GM19463 (cell line): ENCODE results near the gene PLA2G6.

Experiments used
- ATAC-seq: cut with Tn5 transposase; IDR thresholded peaks from one replicate; pipeline ENCODE4 v1.9.1; 2021; ENCODE audit warnings: mild to moderate bottlenecking, moderate library complexity; ENCODE audit not compliant: unreplicated experiment

Gene PLA2G6, protein sequence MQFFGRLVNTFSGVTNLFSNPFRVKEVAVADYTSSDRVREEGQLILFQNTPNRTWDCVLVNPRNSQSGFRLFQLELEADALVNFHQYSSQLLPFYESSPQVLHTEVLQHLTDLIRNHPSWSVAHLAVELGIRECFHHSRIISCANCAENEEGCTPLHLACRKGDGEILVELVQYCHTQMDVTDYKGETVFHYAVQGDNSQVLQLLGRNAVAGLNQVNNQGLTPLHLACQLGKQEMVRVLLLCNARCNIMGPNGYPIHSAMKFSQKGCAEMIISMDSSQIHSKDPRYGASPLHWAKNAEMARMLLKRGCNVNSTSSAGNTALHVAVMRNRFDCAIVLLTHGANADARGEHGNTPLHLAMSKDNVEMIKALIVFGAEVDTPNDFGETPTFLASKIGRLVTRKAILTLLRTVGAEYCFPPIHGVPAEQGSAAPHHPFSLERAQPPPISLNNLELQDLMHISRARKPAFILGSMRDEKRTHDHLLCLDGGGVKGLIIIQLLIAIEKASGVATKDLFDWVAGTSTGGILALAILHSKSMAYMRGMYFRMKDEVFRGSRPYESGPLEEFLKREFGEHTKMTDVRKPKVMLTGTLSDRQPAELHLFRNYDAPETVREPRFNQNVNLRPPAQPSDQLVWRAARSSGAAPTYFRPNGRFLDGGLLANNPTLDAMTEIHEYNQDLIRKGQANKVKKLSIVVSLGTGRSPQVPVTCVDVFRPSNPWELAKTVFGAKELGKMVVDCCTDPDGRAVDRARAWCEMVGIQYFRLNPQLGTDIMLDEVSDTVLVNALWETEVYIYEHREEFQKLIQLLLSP

DNA sequence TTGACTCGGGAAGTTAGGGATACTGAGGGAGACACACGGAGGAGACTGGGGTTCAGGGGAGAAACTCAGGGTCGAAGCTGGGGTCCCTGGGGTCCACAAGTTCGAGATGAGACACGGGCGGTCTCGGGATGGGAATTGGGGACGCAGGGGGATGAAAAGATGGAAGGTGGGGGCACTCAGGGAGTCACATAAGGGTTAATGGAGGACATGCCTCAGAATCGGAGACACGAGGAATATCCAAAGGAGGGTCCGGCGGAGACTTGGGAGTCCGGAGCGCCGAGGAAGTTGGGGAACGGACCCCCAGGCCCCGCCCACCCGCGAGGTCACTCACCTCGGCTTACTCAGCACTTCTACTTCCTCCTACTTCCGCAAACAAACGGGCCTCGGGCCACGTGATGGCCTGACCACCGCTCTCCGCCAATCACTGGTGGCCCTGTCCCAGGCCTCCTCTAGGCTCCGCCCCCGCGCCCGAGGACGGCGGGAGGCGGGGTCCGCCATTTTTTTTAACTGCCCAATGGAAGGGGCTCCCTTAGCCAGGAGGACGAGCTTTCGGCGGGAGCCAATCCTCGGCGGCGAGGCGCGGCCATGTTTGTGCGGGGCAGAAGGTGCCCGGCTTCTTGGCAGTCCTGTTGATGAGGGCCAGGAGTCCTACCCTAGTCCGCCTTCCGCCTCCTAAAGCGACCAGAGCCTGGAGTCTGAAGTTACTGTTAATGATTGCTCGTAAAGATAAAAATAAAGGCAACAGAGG is at the start of gene PLA2G6:
Gene PLA2G6, minus strand, starts transcription at position 378 of the 748 bp plus-strand sequence. CDS start 12,404 bp downstream, outside the sequence.
- peak; percentile 87 for ATAC-seq

DNA sequence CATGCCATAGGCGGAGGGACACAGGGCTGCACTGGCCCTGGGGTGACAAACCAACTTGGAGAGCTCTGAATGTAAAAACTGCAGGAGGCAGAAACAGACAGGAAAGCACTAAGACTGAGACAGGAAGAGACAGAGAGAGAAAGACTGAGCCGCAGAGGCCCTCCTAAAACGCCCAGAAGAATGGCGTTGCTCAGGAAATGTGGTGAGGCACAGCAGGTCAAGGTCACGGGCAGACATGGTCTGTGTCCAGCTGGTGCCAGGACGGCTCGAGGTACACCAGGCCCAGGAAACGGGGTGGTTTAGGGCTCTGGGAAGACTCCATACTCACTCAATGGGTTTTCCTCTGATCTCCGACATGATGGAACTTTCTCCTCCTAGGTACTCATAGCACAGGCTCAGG is 49.3 kb upstream of the PLA2G6 start:
- ATAC-seq: no peak

DNA sequence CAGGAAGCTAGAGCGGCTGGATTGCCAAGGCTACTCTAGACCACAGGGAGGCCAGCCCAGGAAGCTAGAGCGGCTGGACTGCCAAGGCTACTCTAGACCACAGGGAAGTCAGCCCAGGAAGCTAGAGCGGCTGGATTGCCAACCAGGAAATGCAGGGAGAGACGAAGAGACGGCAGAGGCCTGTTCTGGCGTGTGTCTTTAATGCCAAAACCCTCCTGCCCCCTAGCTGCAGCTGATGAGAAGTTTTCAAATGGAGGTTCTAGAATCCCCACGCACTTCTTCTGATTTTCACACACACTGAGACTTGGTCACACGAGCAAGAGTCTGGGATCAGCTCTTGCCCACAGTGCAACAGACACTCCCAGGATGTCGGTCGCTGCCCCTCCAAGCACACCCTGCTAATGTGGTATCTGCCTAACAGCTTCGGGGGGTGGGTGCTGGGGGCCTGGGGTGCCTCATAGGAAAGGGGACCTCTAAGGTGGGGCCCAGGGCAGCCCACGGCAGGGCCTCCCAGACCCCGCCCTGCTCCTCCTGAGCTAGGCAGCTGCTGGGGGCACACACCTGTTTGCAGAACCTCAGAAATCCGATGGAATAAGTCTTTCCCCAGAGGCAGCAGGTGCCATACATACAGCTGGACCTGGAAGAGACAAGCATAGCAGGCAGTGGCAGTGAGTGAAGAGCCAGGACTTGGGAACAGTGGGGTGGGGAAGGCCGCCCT is 48.6 kb upstream of the PLA2G6 start:
- ATAC-seq: no peak

DNA sequence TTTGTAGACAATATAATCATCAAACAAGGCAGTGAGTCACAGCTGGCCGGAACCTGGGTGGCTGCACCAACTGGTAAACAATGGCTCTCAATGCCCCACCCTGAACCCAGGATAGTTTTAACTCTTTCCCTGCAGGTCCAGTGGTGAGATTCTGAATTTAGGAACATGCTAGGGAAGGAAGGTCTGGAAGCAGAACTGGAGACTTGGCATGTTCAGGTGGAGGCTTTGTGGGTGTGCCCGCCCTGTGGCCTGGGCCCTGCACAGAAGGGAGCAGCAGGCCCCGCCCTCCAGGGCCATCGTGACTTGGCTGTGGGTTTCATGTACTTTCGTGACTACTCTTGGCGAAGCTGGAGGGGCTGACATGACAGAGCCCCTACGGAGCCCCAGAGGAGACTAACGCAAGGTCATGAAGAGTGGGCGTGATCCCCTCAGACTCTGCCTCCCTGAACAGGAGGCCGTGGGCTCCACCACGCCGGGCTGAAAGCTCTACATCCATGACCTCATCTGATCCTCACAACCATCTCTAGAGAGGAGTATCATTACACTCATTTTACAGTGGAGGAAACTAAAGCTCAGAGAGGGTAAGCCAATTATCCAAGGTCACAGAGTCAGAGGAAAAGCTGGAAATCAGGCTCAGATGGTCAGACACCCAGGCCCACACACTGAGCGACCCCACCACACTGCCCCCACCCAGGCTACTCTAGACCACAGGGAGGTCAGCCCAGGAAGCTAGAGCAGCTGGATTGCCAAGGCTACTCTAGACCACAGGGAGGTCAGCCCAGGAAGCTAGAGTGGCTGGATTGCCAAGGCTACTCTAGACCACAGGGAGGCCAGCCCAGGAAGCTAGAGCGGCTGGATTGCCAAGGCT is 47.5 kb upstream of the PLA2G6 start:
- ATAC-seq: no peak

GRCh38 chr22:38228326-38228872 is 46.8 kb upstream of the PLA2G6 start:
- ATAC-seq: no peak

GRCh38 chr22:38226853-38227649 is 45.4 kb upstream of the PLA2G6 start:
- ATAC-seq: no peak

GRCh38 chr22:38223289-38223960 is 41.8 kb upstream of the PLA2G6 start:
- ATAC-seq: no peak

DNA sequence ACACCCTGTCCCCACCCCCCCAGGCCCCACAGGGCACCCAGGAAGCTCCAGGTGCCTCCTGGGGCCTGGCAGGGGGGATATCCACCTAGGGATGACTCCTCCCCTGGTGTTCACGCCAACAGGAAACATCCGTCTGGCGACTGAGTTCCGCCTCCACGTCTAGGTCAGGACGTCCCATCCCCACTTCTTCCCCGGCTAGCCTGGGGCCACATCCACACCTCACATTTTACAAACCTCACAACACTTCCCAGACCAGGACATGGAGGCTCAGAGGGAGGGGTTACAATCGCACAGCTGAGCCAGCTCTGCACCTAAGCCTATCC is 41.1 kb upstream of the PLA2G6 start:
- ATAC-seq: no peak

- ATAC-seq: no peak
Observed at GRCh38 chr22:38221908-38222796, 40.5 kb upstream of the PLA2G6 start.

DNA sequence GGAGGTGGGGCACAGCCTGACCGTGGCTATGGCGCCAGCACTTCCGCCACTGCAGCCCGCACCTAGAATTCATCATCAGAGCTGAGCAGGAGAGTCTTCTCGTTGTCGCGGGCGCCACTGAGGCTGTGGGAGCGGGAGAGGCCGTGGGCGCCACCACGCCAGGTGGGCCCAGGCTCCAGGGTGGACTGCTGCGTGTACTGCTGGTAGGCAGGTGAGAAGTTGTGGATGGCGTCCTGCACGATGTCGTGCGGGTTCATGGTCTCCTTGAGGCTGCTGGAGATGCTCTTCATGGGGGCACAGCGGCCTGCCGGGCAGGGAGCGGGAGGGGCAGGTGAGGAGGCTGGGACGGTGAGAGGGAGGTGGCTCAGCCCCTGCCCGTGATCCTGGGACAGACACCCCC is 39.8 kb upstream of the PLA2G6 start:
- ATAC-seq: no peak

DNA sequence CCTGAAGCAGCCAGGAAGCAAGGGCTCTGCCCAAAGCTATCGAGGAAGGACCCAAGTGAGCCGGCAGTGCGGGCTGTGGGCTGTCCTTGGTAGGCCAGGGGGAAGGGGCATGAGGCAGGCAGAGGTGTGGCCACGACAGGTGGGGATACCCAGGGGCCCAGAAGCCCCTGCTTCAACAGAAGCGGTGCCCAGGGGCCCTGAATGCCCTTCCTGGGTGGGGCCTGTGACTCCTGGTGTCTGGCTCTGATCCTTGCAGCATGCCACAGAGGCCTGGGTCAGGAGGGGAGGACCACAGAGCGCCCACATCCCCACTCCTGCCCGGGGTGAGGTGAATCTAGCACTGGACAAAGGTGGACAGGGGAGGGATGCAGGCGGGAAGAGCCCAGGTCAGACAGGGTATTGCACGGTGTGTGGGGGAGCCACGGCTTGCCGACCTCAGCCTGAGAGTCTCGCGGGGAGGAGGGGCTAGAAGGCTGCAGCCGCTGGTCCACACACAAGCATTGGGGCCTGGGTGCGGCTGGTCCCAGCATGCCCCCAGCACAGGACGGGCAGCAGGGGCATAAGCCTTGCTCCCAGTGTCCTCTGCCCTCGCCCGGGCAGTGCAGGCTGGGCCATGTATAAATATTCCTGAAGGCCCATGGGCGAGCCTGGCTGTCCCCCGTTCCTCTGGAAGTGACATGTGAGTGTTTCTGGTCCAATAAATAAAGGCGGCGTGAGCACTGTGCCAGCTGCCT is 39.2 kb upstream of the PLA2G6 start:
- ATAC-seq: no peak

GRCh38 chr22:38220163-38220562 is 38.5 kb upstream of the PLA2G6 start:
- no peak for ATAC-seq

DNA sequence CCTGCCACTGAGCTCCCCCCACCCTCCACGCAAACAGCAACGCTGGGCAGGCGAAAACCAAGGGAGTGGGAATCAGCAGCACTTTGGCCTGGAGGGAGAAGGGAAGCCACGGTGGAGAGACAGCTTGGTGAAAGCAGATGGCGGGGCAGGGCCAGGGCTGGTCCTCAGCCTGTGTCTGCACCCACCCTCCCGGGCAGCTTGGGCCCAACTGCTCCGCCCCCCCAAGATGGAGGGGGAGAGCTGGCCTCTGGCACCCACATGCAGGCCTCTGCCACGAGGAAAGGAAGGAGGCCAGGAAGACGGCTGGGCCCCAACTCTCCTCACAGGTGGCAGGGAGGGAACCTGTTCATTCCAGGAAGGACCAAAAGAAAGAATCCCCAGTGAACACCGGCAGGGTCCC is 38.0 kb upstream of the PLA2G6 start:
- no peak for ATAC-seq

DNA sequence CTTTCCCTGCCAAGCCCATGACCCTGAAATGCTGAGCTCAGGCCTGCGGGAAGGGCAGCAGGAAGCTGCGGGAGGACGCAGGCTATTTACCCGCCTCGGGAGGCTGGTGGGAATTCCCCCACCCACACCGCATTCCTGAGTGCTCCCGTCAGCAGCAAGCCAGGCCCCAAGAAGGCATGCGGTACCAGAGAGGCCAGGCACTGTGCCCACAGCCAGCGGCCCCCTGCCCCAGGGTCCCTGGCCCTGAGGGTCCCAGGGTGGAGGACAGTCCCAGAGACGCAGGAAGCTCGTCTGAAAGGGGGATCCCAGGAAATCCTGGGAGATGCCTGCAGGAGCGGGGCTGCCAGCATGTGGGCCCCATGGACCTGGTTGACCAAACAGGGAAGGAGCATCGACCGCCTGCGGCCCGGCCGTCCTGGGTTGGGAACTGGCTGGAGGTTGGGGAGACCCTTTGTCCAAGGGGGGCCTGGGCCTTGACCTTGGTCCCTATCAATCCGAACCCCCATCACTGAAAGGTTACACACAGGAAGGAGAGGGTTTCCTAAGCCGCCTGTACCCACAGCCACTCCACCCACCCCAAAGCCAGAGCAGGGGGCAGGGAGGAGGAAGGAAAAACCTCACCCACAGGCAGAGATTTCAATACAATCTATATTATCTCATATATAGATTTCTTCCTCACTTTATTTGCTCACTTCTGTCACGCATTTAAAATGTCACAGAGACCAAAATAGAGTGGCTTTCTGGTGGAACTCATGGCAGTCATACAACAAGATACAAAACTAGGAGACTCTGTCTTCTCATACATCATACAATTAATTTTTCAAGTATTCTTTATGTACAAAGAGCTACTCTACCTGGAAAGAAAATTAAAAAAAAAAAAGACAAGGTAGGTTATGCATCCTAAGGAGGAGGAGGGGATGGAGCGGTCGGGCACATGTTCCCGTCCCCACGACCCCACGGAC is 37.3 kb upstream of the PLA2G6 start:
- ATAC-seq: no peak
